GM19395 (cell line): Measurements from ENCODE around the gene APCDD1.

Experiments used
- ATAC-seq: cut with Tn5 transposase; IDR thresholded peaks from one replicate; pipeline ENCODE4 v1.9.1; 2021; ENCODE audit warnings: mild to moderate bottlenecking, moderate library complexity; ENCODE audit not compliant: unreplicated experiment

APCDD1 gene

DNA sequence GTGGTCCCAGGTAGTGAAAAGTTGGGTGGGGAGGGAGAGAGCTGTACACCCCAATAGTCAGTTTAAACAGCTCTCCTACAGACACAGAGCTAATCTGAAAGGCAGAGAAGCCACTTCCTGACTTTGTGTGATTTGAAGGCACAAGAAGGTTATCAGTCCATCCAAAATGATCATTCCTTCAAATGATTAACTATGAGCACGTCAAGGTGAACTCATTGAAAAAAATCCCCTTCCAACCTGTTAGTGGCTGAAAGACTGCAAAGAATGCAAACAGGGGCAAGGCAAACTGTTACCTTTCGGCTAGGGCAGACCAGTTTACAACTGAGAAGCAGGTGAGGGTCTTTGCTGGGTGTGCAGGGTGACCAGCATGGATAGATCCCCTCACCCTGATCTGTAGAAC, 22.8 kb upstream of the APCDD1 start:
- no peak for ATAC-seq

DNA sequence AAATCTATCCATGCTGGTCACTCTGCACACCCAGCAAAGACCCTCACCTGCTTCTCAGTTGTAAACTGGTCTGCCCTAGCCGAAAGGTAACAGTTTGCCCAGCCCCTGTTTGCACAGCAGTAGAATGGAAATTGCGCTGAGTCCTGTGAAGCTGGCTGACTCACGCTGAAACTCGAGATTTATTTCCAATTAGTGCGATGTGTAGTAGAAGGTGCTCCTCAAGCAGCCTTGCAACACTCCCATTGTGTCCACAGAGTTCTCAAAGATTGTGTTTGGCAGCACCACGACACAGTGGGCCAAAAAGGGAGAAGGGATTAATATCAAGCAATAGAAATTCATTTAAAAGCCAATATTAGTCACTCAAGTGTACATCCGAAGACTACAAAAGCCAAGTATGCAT, 21.7 kb upstream of the APCDD1 start:
- ATAC-seq: no peak

DNA sequence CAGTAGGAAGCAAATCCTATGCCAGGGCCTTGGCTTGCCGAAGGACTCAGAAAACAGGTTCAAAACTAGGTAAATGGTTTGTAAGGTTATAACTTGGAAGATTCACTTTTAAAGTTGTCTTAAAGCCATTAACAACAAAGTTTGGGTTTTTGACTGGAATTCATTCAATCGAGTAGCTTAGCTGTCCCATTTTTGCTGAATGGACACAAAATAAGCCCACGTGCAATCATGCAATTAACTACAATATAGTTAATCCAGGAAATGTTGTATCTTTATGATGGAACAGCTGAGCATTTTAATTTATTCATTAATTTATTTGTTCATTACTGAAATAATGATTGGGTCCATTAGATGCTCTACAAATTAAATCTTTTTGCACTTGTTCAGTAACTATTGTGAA, 18.3 kb upstream of the APCDD1 start:
- no peak for ATAC-seq

DNA sequence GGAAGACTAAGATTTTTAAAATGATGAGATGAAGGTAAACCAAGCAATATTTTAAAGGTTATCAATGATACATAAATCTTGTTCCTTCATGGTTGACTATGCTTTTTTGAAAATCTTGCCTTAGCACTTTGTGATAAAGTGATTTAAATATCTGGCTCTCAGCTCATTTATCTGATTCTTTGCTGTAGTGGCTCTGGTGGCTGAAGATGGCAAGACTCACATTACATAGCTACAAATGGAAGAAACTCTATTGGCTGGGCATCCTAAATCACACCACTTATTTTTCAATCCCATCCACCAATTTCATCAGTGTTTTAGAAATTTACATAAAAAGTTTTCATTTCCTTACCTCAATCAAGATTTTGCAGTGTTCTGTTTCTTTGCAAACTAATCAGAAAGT, 16.6 kb upstream of the APCDD1 start:
- ATAC-seq: no peak

DNA sequence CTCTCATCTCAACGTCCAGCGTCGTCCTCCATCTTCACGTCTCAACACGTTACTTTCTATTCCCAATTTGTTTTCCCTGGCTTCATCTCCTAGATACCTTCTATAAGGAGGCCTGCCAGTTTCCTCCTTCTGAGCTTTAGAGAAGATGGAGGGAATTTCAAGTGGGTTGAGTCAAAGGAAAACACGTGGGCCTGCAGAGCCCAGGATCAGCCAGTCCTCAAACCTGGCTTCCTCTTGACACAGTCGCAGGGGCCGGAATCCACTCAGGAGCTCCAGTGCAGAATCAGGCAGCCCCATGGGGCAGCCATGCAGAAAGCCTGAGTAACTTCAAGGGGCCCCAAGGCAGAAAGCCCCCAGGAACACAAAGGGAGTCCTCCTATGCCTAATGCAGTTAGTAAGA, 14.5 kb upstream of the APCDD1 start:
- no peak for ATAC-seq

DNA sequence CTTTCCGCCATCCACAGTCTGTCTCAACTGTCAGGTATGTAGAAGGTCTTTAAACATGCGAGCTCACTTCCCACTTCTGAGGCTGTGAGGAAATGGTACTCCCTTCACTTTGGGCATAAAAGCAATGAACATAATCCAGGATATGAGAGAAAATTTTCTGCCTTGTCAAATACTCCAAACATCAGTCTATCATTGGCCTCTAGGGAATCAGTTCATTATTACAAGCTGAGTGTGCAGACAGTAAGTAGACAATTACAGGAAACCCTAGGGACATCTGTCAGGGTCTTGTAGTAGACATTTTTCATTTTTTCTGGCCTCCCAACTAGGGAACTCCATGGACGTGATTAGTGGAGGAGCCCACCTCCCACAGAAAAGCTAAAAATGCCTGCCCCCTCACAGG, 13.6 kb upstream of the APCDD1 start:
- ATAC-seq: no peak

DNA sequence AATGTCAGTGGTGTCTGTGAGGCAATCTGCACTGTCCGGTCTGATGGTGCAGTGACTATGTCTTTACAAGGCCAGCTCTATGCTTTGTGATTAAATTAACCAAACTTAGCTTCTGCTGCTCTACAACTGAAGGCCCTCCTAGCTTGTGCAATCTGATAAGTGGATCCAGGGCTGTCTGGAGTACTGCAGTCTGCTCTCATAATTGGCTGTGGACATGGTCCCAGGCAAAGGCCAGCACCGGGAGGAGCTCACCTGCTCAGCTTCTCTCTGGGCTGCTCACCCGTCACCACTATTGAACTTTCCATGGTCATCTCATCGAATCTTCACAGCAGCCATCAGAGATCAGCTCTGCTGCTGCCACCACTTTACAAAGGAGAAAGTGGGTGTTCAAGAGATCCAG, 13.0 kb upstream of the APCDD1 start:
- no peak for ATAC-seq

DNA sequence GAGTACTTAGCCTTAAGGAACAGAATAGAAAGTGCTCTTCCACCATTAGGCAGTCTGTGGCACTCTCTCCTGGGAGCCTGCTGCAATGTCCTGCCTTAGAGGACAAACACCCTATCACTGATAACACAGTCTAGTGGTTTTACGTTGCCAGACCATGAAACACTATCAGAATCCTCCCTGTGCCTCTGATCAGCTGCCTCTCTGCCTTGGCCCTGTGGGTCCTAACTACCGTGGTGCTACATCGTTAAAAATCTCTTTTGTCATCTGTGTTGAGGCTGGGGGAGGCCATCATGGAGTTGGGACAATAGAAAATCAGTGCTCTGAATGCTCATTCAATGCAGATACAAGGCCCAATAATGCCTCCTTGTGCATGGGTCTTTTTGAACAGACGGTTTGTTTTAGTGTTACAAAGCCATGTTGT, 11.9 kb upstream of the APCDD1 start:
- no peak for ATAC-seq

DNA sequence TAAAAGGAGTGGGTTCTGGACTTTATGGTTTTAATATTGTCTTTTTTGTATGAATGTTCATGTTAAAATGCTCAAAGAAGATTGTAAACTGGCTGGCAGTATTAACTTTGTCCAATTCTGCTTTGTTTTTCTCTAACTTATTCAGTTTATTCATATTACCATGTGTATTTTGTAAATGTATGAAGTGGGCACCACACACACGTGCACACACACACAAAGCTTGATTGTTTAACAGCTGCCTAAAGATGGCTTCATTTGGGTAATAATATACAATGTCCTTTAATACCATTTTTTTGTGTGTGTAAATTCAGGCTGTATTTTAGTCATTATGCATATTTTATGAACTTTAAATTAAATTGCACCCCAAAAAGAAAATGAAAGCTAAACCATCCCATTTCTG, 11.4 kb upstream of the APCDD1 start:
- ATAC-seq: no peak

DNA sequence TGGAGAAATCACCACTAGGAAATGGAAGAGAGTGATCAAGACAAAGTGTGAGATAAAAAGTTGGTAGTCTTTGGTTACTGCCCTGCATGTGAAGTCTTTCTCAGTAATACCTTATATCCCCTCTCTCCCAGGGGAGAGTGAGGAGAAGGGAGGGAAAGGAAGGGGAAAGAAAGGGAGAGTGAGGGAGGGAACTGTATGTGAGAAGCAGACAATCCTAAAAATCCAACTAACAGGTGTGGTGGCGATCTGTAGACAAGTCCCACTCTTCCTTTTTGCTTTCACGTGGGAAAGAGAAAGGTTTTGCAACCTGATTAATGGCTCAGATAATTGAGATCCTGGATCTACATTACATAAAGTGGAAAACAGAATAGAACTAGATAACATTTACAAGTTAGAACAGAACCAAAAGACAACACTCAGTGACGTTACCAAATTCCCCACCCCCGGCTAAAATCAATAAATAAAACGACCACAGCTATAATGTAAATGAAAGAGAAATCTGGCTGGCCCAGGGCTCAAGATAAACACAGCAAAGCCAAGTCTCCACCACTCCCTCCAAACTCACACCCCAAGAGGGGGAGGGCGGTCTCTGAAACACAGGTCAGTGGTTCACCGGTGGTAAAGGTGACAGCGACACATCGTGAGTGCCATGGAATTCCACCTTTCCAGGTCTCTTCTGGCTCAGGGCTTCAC, 10.0 kb upstream of the APCDD1 start:
- no peak for ATAC-seq

DNA sequence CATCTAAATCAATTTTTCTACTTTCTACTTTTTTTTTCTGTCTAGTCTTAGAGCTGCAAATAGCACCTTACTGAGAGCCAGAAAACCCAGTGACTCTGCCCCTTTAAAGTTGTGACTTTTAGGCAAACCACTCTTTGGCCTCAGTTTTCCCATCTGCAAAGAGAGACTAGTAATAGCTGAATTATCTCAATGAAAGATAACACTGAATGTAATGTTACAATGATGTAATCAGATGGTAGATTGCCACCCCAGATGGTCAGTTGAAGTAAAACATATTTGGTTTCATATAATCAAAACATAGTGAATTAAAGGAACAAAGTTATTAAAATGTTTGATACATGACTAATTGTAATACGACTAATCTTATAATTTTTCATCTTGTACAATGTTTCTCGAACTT, 5.0 kb upstream of the APCDD1 start:
- ATAC-seq: no peak

DNA sequence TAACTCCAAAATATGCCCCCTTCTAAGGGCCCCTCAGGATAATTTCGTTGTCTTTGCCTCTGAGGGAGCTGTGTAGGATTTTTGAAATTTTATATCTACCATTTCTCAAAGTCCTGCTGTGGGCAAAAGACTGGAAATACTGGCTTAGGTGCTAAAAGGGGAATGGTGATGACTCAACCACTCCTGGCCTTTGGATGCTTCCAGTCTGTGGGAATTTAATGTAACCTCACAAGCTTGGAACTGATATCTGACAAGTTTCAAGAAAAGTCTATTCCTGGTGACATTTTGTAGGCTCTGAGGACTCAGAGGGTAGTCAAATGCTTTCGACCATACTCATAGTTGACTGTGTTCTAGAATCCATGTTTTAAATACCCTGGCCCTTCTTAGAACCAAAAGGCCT, 3.4 kb upstream of the APCDD1 start:
- ATAC-seq: no peak

DNA sequence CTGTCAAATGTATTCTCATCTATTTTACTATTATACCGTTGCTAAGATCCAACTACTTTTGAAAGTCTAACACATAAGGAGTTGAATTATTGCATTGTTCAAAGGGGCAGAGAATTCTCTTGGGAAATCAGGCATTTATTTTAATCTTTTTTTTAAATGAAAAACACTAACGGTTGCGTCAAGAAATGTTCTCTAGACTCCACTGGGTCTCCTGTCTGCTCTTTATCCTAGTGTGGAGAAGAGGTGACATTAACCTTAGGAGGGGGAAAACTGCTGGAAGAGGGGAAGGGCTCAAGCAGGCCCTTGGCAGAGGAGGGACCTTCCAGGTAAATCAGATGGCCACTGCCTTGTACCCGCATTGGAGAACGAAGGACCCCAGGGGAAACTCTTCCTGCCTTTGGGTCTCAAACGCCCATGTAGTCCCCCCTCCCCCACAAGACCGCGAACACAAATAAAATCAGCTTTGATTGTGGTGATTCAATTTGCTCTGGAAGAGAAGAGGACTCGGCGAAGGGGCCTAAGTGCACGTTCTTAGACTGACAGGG, 1.1 kb upstream of the APCDD1 start:
- no peak for ATAC-seq

DNA sequence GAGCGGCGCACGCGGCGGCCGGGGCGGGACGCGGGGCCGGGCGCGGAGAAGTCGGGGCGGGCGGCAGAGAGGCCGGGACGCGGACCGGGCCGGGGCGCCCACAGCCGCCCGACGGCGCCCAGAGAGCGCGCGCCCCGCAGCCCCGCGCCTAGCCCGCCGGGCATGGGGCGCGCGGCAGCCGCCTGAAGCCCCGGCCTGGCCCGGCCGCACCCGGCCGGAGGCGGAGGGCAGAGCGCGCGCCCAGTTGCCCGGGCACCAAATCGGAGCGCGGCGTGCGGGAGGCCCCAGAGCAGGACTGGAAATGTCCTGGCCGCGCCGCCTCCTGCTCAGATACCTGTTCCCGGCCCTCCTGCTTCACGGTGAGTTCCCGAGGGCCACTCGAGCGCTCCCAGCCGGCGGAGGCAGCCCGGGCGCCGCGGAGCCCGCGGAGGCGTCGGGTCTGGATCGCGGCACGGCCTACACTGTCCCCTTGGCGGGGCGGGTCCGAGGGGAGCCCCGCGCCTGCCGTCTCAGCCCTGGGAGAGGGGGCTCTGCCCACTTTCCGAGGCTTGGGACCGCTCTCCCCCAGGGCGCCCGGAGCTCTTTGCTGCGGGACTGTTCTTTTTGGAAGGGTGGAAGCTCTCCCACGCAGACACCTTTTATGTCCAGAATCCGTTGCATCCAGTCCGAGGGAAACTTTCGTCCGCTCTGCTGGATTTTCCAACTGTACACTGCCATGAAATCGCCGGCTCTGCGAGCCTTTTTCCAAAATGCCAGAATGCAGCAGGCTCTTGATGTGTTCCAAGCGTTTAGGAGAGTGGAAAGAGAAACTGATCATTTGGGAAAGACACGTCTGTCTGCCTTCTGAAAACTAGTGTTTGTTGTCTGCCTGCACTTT, 484 bp downstream of the APCDD1 start:
- ATAC-seq: no peak

DNA sequence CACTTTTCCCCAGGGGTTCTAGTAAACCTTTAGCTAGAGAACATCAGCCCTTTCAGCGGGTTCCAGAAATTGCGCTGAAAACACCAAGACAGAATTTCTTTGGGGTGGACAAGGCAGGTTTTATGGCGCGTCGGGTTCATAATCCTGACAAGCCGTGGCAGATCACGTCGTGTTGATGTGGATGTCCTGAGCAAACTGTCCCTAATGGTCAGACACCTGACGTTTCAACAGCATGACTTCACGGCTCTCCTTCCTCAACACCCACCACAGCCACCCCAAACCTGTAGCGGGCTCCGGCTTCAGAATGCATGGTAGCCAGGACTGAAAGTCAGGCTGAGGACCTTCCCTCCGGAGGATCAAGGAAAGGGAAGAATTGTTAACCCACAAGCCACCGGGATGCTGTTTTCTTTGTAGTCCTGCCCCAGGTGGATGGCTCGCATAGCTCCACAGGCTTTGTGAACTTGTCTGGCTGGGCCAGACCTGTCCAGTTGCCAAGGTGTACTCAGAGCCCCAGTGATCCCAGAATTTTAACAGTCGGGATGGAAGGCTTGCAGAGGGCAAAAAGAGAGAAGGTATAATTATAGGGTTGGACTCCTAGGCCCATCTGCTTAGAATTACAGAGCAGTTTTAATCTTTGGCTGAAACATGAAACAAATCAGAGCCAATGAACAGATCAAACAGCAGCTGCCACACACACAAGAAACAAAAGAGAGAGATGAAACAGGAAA, 1.5 kb downstream of the APCDD1 start:
- ATAC-seq: no peak

DNA sequence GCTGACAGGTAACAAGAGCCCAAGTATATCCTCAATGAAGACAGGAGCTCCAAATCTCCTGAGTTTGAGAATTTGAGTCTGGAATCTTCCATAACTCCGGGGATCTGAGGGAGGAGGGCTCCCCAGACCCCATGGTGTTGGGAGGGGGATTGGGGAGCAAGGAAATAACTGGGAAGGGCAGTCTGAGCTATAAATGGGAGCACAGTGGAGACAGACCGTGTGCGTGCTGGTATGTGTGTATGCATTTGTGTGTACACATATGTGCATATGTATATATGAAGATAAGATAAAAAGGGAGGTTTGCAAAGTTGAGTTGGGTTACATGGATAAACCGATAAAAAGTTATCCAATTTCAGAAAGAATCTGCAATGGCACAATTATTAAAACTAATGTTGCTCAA, 2.3 kb downstream of the APCDD1 start:
- ATAC-seq: no peak

DNA sequence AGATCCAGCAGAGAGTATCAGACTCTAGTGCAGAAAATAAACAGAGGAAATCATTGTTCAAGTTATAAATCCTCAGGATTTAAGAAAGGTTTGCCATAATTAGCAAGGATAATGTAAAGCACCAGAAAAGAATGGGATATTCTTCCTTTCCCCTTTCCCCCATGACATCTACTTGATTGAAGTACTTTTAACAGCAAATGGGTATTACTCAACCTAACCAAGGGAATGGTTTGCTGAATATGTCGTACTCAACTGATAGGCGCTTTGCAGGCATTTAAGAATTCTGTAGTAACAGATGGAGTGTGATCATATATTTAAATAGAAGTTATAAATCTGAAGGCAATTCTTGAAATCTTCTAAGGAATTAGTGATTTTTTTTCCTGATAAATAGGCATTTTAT, 2.7 kb downstream of the APCDD1 start:
- ATAC-seq: no peak

DNA sequence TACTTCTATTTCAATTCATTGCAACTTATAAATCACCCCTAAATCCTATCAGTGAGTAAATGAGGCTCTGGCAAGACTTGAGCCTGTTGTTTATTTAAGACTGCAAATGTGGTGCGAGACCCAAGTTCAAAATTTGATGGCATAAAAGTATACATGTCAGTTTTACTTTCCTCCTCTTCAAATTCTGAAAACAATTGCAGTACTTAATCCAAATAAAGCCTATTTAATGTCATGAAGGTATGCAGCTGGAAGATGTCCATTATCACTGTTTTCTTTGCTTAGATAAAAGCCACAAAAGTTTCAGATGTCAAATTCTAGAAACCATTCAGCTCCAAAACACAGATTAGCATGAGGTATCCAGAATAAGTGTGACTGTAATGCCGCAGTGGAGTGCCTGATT, 3.3 kb downstream of the APCDD1 start:
- ATAC-seq: no peak

DNA sequence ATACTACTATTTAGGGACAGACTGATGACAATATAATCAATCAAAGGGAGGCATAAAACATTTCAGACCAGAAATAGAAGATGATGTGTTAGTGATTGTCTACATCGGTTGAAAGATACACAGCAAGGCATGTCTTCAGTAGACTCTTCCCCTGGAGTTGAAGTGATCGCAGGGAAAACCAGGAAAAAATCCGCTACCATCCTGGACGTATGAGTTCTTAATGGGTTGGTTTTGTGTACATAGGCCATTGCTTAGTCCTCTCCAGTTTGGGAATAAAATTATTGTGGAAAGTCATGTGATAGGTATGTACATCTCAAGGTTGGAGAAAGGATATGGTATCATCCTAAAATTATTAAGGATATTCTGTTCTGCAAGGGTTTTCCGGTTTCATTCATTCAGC, 4.3 kb downstream of the APCDD1 start:
- no peak for ATAC-seq

DNA sequence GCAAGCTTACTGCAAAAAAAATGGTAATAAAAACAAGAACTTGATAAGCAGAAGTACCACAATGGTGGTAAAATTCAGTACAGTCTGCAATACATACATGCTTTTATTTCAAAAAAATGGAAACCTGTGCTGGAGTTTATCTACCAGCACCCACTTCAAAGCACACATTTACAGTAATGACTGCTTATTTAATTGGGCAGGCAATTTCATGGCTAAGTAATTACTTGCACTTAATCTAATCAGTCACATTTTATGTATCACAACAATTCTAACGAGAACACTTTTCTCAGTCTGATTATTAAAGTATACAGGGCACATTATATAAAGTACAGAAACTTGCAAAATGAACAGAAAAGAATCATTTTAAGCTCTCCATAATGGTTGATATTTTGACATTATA, 5.2 kb downstream of the APCDD1 start:
- no peak for ATAC-seq

DNA sequence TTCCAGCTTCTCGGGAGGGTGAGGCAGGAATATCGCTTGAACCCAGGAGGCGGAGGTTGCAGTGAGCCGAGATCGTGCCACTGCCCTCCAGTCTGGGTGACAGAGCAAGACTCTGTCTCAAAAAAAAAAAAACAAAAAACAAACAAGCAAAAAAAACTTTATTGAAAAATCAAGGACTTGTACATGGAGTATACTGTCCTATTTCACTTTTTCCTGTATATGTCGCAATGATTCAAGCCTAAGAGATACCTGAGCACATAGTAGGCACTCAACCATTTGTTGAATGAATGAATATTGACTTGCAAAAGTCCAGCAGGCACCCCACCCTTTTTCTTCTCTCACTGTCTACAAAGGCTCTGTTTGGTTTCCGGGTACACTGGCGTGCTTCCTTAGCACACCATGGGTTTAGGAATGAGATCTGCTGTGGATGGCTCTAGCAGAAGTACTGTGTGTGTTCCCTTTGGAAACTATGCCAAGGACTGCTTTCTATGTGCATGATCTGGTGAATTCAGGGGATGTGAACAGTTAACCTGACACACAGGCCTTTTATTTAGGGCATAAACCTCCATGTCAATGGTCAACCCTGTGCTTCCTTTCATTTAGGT, 6.1 kb downstream of the APCDD1 start:
- ATAC-seq: no peak
